ENCODE data around the gene GJD4. TPM values are rescaled to one million over a fixed set of nuclear protein-coding genes. Genes with fewer than 3 reads are reported as not detected.

GJD4 gene
- total RNA-seq, 1 experiment from 2014 or later = not detected

GRCh38 chr10:35580423-35580770 lies 24.7 kb upstream of the GJD4 start:
- no peak overlapping the region for H3K27ac ChIP-seq (ENCODE audit: low read length)
- no peak overlapping the region for H3K4me3 ChIP-seq (ENCODE audit: low read length)
- no peak overlapping the region for H3K4me2 ChIP-seq (ENCODE audit: low read depth, low read length, poor library complexity, severe bottlenecking)
- H2AFZ ChIP-seq (ENCODE audit: low read length) = no peak overlapping the region
- H3K36me3 ChIP-seq (ENCODE audit: insufficient read depth, low read length) = no peaks in the 10 kb centered on the region
- H3K4me1 ChIP-seq (ENCODE audit: low read length) = no peaks in the 10 kb centered on the region; the same call in 1 of the 2 replicates
- H3K27me3 ChIP-seq (ENCODE audit: low read length) = no peaks in the 10 kb centered on the region
- no peak for DNase-seq
- H3K9ac ChIP-seq (ENCODE audit: low read length) = no peak overlapping the region
- no peaks in the 10 kb centered on the region for H3K79me2 ChIP-seq (ENCODE audit: low read length)
- no peaks in the 10 kb centered on the region for H3K9me3 ChIP-seq (ENCODE audit: low read length)
- H4K20me1 ChIP-seq (ENCODE audit: insufficient read depth, low read depth, low read length) = no peaks in the 10 kb centered on the region
- H3K9me2 ChIP-seq (replicated peaks; ENCODE audit: insufficient read depth, low read length) = no peaks in the 10 kb centered on the region

GRCh38 chr10:35581655-35582054 lies 23.5 kb upstream of the GJD4 start:
- Histone ChIP-seq H3K4me1 (ENCODE audit: low read length) (no peaks in the 10 kb centered on the region; the same call in 1 of the 2 replicates), H3K36me3 (ENCODE audit: insufficient read depth, low read length) (no peaks in the 10 kb centered on the region), H3K4me3 (ENCODE audit: low read length) (no peak overlapping the region), H3K27ac (ENCODE audit: low read length) (no peak overlapping the region), H3K9ac (ENCODE audit: low read length) (no peak overlapping the region), H3K9me2 (replicated peaks; ENCODE audit: insufficient read depth, low read length) (no peaks in the 10 kb centered on the region), H4K20me1 (ENCODE audit: insufficient read depth, low read depth, low read length) (no peaks in the 10 kb centered on the region), H3K79me2 (ENCODE audit: low read length) (no peaks in the 10 kb centered on the region), H3K27me3 (ENCODE audit: low read length) (no peaks in the 10 kb centered on the region), H3K4me2 (ENCODE audit: low read depth, low read length, poor library complexity, severe bottlenecking) (no peak overlapping the region), H2AFZ (ENCODE audit: low read length) (no peak overlapping the region), H3K9me3 (ENCODE audit: low read length) (no peaks in the 10 kb centered on the region)
- no peak for DNase-seq

- no peaks in the 10 kb centered on the region; the same call in 1 of the 2 replicates for H3K4me1 ChIP-seq (ENCODE audit: low read length)
- H3K9me2 ChIP-seq (replicated peaks; ENCODE audit: insufficient read depth, low read length) = no peaks in the 10 kb centered on the region
- no peak for DNase-seq
- H3K27ac ChIP-seq (ENCODE audit: low read length) = no peak overlapping the region
- H3K9me3 ChIP-seq (ENCODE audit: low read length) = no peaks in the 10 kb centered on the region
- no peaks in the 10 kb centered on the region for H3K27me3 ChIP-seq (ENCODE audit: low read length)
- no peak overlapping the region for H2AFZ ChIP-seq (ENCODE audit: low read length)
- H3K9ac ChIP-seq (ENCODE audit: low read length) = no peak overlapping the region
- no peaks in the 10 kb centered on the region for H4K20me1 ChIP-seq (ENCODE audit: insufficient read depth, low read depth, low read length)
- no peaks in the 10 kb centered on the region for H3K79me2 ChIP-seq (ENCODE audit: low read length)
- H3K36me3 ChIP-seq (ENCODE audit: insufficient read depth, low read length) = no peaks in the 10 kb centered on the region
- H3K4me3 ChIP-seq (ENCODE audit: low read length) = no peak overlapping the region
- no peak overlapping the region for H3K4me2 ChIP-seq (ENCODE audit: low read depth, low read length, poor library complexity, severe bottlenecking)
Measured at GRCh38 chr10:35584946-35585345, 20.2 kb upstream of the GJD4 start.

GRCh38 chr10:35585356-35585755 lies 19.8 kb upstream of the GJD4 start:
- no peaks in the 10 kb centered on the region for H3K9me2 ChIP-seq (replicated peaks; ENCODE audit: insufficient read depth, low read length)

GRCh38 chr10:35585903-35586535 lies 19.1 kb upstream of the GJD4 start:
- H3K79me2 ChIP-seq (ENCODE audit: low read length) = no peaks in the 10 kb centered on the region
- no peaks in the 10 kb centered on the region for H3K27me3 ChIP-seq (ENCODE audit: low read length)
- H3K36me3 ChIP-seq (ENCODE audit: insufficient read depth, low read length) = no peaks in the 10 kb centered on the region
- H3K9ac ChIP-seq (ENCODE audit: low read length) = no peak overlapping the region
- H3K4me3 ChIP-seq (ENCODE audit: low read length) = no peak overlapping the region
- H2AFZ ChIP-seq (ENCODE audit: low read length) = no peak overlapping the region
- H3K4me1 ChIP-seq (ENCODE audit: low read length) = no peaks in the 10 kb centered on the region
- H3K27ac ChIP-seq (ENCODE audit: low read length) = no peak overlapping the region
- DNase-seq = no peak
- no peaks in the 10 kb centered on the region for H3K9me3 ChIP-seq (ENCODE audit: low read length)
- no peaks in the 10 kb centered on the region for H3K9me2 ChIP-seq (replicated peaks; ENCODE audit: insufficient read depth, low read length)
- no peaks in the 10 kb centered on the region for H4K20me1 ChIP-seq (ENCODE audit: insufficient read depth, low read depth, low read length)
- H3K4me2 ChIP-seq (ENCODE audit: low read depth, low read length, poor library complexity, severe bottlenecking) = no peak overlapping the region

More at GRCh38 chr10:35585356-35585755, 19.8 kb upstream of the GJD4 start:
- Histone ChIP-seq H3K27me3 (ENCODE audit: low read length) (no peaks in the 10 kb centered on the region), H3K79me2 (ENCODE audit: low read length) (no peaks in the 10 kb centered on the region), H3K27ac (ENCODE audit: low read length) (no peak overlapping the region), H3K4me2 (ENCODE audit: low read depth, low read length, poor library complexity, severe bottlenecking) (no peak overlapping the region), H3K36me3 (ENCODE audit: insufficient read depth, low read length) (no peaks in the 10 kb centered on the region), H4K20me1 (ENCODE audit: insufficient read depth, low read depth, low read length) (no peaks in the 10 kb centered on the region), H3K4me3 (ENCODE audit: low read length) (no peak overlapping the region), H3K9me3 (ENCODE audit: low read length) (no peaks in the 10 kb centered on the region), H3K4me1 (ENCODE audit: low read length) (no peaks in the 10 kb centered on the region), H2AFZ (ENCODE audit: low read length) (no peak overlapping the region), H3K9ac (ENCODE audit: low read length) (no peak overlapping the region)
- no peak for DNase-seq

GRCh38 chr10:35588836-35589235 lies 16.3 kb upstream of the GJD4 start:
- Histone ChIP-seq H2AFZ (ENCODE audit: low read length) (no peak overlapping the region), H3K79me2 (ENCODE audit: low read length) (no peaks in the 10 kb centered on the region), H3K27me3 (ENCODE audit: low read length) (no peaks in the 10 kb centered on the region), H3K9me2 (replicated peaks; ENCODE audit: insufficient read depth, low read length) (no peaks in the 10 kb centered on the region), H3K27ac (ENCODE audit: low read length) (no peak overlapping the region), H3K9ac (ENCODE audit: low read length) (no peak overlapping the region), H3K4me1 (ENCODE audit: low read length) (no peaks in the 10 kb centered on the region), H3K4me3 (ENCODE audit: low read length) (no peak overlapping the region), H3K9me3 (ENCODE audit: low read length) (no peaks in the 10 kb centered on the region), H3K36me3 (ENCODE audit: insufficient read depth, low read length) (no peaks in the 10 kb centered on the region), H3K4me2 (ENCODE audit: low read depth, low read length, poor library complexity, severe bottlenecking) (no peak overlapping the region), H4K20me1 (ENCODE audit: insufficient read depth, low read depth, low read length) (no peaks in the 10 kb centered on the region)
- no peak for DNase-seq

GRCh38 chr10:35592441-35592840 lies 12.7 kb upstream of the GJD4 start:
- no peak for DNase-seq
- no peaks in the 10 kb centered on the region for H3K27me3 ChIP-seq (ENCODE audit: low read length)
- H3K27ac ChIP-seq (ENCODE audit: low read length) = no peak overlapping the region
- no peaks in the 10 kb centered on the region for H3K9me2 ChIP-seq (replicated peaks; ENCODE audit: insufficient read depth, low read length)
- no peaks in the 10 kb centered on the region for H3K36me3 ChIP-seq (ENCODE audit: insufficient read depth, low read length)
- no peak overlapping the region for H3K9ac ChIP-seq (ENCODE audit: low read length)
- H3K4me2 ChIP-seq (ENCODE audit: low read depth, low read length, poor library complexity, severe bottlenecking) = no peak overlapping the region
- no peaks in the 10 kb centered on the region for H3K79me2 ChIP-seq (ENCODE audit: low read length)
- no peak overlapping the region for H3K4me3 ChIP-seq (ENCODE audit: low read length)
- H4K20me1 ChIP-seq (ENCODE audit: insufficient read depth, low read depth, low read length) = no peaks in the 10 kb centered on the region
- no peaks in the 10 kb centered on the region for H3K4me1 ChIP-seq (ENCODE audit: low read length)
- no peak overlapping the region for H2AFZ ChIP-seq (ENCODE audit: low read length)
- H3K9me3 ChIP-seq (ENCODE audit: low read length) = no peaks in the 10 kb centered on the region

- H3K9me3 ChIP-seq (ENCODE audit: low read length) = no peaks in the 10 kb centered on the region
- no peaks in the 10 kb centered on the region for H3K36me3 ChIP-seq (ENCODE audit: insufficient read depth, low read length)
- no peaks in the 10 kb centered on the region for H4K20me1 ChIP-seq (ENCODE audit: insufficient read depth, low read depth, low read length)
- no peak overlapping the region for H3K9ac ChIP-seq (ENCODE audit: low read length)
- no peaks in the 10 kb centered on the region for H3K4me1 ChIP-seq (ENCODE audit: low read length)
- no peaks in the 10 kb centered on the region for H3K9me2 ChIP-seq (replicated peaks; ENCODE audit: insufficient read depth, low read length)
- H2AFZ ChIP-seq (ENCODE audit: low read length) = no peak overlapping the region
- H3K27me3 ChIP-seq (ENCODE audit: low read length) = no peaks in the 10 kb centered on the region
- H3K27ac ChIP-seq (ENCODE audit: low read length) = no peak overlapping the region
- DNase-seq = no peak
- no peak overlapping the region for H3K4me2 ChIP-seq (ENCODE audit: low read depth, low read length, poor library complexity, severe bottlenecking)
- H3K79me2 ChIP-seq (ENCODE audit: low read length) = no peaks in the 10 kb centered on the region
- no peak overlapping the region for H3K4me3 ChIP-seq (ENCODE audit: low read length)
Measured at GRCh38 chr10:35594115-35595079, 10.7 kb upstream of the GJD4 start.

Measured in Karpas-422 (cell line).